HG03280 (cell line): ENCODE results near the gene POLR3C.
"Not testable (repeated sequence)": the region's sequence is repeated elsewhere in the genome, so short reads cannot be mapped to it uniquely, and the experiment has no call there.

Experiments
- ATAC-seq: cut with Tn5 transposase; IDR thresholded peaks from one replicate; pipeline ENCODE4 v1.9.1; 2021; ENCODE audit warnings: mild to moderate bottlenecking, moderate library complexity; ENCODE audit not compliant: unreplicated experiment

The POLR3C gene

GRCh38 chr1:145822779-145823331 lies 1.1 kb upstream of the POLR3C start:
- ATAC-seq: not testable (repeated sequence)

GRCh38 chr1:145824499-145824842 lies 471 bp downstream of the POLR3C start:
- no peak for ATAC-seq

- no peak for ATAC-seq
These were observed 2.0 kb downstream of the POLR3C start for GRCh38 chr1:145826030-145826429.

DNA sequence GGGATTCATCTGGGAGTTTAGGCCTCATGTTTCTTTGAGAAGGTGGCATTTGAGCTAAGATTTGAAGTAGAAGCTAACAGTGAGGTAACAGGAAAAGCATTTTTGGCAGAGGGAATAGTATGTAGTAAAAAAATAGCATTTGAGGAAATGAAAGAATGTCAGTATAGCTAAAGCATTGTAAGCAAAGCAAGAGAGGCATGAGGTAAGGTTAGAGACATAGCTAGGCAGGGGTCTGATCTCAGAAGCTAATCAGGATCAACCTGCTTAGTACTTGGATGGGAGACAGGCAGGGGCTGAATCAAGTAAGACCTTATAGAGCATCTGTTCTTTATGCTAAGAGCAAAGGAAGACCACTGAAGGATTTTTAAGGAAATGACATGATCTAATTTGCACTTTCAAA lies 4.0 kb downstream of the POLR3C start:
- ATAC-seq: no peak

DNA sequence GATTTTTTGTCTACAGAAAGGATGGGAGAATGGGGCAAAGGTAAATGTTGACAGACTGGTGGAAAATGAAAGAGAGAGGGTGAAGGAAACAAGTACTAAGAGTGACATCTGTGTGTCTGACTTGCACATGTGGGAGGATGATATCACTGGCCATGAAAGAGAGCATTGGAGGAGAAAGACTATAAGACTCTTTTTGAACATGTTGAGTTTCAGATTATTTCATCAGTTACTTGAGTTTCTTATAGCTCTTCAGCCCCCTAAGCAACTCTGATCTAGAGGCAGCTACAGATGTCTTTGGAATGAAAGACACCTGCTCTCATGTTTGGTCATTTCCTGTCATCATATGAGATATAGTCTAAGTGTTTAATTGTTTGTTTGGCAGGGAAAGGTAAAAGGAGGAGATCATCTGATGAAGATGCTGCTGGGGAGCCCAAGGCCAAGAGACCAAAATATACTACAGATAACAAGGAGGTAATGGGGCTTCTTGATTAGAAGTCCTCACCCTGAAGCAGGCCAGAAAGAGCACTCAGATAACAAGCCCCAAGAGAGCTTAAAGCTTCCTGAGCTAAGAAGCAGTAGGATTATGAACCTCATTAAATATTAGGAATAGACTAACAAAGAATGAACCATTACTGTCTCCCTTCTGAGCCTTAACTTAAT lies 4.5 kb downstream of the POLR3C start:
- no peak for ATAC-seq

- ATAC-seq: not testable (repeated sequence)
These were observed 6.8 kb downstream of the POLR3C start for GRCh38 chr1:145830810-145831209.

GRCh38 chr1:145837656-145838055 lies 13.7 kb downstream of the POLR3C start:
- no peak for ATAC-seq

- no peak for ATAC-seq
These were observed 19.0 kb downstream of the POLR3C start for GRCh38 chr1:145843031-145843430.

- ATAC-seq: peak; percentile 66
These were observed 21.1 kb downstream of the POLR3C start for GRCh38 chr1:145845144-145845513.

DNA sequence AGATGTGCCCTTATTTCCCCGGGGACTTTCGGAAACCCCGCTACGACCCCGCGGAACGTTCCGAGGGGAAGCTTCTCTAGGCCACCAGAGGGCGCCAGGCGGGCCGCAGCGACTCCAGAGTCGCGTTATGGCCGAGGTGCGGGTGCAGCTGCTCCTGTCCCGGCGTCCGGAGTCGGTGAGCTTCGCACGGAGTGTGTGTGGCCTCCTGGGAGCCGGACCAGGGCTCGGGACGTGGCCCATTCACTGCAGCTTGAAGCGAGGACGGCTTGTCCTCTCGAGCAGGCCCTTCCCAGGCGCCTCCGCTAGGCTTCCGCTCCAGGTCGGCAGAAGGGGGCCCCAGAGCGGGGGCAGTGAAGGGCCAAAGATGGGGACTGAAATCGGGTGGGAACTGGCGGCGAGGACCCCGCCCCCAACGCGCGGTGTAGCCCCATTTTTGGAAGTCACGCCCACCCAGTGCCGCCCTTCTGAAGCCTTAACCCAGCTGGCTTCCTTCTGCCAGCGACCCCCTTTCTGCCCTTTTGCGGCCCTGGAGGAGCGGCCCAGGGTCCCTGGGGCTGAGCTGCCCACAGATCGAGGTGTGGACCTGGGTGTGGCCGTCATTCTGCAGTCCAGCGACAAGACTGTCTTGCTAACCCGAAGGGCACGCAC lies 21.6 kb downstream of the POLR3C start, which contains the start of gene NUDT17:
TSS of gene NUDT17 (plus strand) at position 117 of the 648 bp plus-strand sequence. CDS start at position 128, 11 bp downstream.
- peak; percentile 53 for ATAC-seq

DNA sequence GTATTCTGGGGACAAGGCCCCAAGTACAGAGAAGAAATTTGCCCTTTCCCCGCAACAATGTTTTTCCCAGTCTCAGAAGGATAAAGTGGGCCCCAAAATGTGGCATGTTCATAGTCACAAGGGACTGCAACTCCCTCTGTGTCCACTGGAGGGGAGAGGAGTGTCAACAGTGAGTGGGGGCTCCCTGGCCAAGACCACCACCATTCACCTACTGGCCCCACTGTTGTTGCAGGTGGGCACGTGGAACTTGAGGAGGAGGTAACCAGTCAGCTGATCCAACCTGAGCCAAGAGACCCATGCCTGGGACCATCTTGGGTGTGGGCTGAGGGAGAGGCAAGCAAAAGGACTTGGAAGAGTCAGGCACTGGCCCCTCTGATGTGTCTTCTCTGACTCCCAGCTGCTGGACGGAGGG lies 22.2 kb downstream of the POLR3C start:
- no peak for ATAC-seq

DNA sequence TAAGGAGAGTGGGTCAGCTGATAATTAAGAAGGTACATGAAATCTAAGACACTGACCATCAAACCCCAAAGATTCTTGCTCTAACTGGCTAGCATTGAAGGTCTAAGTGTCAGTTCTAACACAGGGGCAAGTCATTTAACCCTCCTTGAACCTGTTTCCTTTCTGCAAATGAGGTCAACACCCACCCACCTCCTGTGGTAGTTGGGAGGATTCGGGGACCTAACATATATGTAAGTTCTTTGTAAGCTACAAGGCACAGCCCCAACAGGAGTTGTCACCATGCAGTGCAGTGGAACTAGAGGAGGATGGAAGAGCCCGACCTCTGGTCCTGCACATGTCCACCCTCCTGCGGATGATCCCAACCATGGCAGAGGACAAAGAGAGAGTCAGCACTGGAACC lies 23.8 kb downstream of the POLR3C start:
- ATAC-seq: no peak

DNA sequence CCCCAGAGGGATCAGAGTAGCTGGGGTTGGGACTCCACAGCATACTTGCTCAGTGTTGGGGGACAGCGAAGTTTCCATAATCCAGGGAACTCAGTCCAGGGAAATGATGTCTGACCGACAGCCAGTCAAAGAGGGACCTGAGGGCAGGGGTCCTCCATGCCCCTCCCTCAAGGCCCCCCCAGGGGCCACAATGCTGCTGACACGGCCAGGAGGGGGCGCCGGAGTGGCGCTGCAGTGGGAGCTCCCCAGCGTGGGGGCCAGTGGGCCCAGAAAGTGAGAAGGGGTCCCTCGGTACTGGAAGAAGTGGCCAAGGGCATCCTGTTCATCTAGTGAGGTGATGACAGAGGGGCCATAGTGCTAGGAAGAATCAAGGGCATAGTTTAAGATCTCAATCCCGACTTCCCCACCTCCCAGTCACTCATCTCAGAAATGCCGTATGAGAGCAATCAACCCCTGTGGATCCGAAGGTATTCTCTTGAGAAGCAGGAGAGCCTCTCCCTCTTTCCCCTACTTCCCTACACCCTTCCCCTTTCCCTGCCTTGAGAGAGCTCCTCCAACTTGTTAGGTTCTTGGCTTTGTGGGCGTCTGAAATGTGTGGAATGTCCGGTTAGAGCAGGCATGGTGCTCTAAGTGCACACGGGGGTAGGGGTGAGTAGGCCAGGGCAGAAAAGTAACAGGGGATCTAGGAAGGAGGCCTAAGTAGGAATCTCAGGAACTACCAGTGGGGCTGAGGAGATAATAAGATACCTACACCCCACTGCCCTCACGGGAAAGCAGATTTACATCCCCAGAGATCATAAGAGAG lies 25.6 kb downstream of the POLR3C start:
- ATAC-seq: no peak

DNA sequence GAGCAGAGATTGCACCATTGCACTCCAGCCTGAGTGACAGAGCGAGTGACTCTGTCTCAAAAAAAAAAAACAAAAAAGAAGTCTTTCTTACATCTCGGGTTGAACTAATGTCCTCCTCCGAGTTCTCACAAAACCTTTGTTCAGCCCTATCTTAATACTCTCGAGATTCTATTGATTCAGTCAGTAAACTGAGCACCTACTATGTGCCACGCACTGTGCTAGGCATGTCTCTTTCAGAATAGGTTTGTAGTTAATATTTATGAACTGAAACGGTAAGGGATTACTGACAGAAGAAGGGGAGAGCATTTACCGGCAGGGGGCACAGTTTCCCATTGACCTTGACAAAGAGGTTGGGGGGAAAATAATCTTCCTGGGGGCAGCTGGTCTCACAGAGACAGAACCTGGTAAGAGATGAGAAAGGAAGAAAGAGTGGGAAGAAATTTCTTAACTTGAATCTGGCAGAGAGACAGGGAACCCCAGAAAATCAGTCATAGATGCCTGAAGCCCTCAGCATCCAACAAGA lies 31.5 kb downstream of the POLR3C start:
- no peak for ATAC-seq

DNA sequence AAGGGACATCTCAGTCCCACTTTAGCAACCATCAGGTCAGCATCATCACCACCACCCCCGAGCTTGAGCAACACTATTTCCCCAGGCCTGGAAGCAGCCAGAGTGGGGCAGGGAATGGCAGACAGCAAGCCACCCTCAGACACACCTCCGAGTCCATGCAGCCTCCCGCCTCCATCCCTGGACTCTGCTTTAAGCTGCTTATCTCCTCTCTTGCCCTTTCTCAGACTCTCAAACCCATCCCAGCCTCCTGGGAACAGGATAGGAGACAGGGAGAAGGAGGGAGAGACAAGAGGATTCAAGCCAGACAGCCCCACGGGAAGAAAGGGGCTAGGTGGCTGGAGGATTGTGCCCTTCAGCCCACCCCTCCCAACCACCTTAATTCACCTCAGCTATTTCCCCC lies 33.2 kb downstream of the POLR3C start:
- no peak for ATAC-seq

DNA sequence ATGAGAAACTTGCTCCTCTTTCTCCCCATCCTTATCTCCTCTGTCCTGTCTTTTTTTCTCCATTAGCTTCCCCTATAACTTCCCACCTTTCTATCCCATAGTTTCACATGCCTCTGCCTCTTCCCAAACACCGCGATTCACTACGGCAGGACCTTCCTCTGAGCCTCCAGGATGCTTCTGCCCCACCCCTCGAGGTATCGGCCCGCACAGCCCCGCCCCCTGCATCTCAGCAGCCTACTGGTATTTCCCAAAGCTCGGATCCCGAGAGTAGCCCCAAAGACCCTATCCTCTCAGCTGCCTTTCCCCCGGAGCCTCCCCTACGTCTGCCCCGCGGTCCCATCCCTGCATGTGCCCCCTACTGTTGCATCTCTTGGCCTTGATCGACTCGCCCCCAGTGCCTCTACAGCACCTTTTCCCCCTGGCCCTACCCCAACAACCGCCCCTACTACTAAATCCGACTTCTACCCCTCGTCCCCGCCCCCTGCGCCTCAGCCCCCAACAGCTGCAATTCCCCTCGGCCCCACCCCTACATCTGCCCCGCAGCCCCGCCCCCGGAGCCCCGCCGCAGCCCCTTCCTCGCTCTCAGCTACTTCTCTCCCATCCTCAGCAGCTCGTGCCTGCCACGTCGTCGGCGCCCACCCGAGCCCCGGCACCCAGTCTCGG lies 34.4 kb downstream of the POLR3C start:
- ATAC-seq: peak; percentile 17

DNA sequence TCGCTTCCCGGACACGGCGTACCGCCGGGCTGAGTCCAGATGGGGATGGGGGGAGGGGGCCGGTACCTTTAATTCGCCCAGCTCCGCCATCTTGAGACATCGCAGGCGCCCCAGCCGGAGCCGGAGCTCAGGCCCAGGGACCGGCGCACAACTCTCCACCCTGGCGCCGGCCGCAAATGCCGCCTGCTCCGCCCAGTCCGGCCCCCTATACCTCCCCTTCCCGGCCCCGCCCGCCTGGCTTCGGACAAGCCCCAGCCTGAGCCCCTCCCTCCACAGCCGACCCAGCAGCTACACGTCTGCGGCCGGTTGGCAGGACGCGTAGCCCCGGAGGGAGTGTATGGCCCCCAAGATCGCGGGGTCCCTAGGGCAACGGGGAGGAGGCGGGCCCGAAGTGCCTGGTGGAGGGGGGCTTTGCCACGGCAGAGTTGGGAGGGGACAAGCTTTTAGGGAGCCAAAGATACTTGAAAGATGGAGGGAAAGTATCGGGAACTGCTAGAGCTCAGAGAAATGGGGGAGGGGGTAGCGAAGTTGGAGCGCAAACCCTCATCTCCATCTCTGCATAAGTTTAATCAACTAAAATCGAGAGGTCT lies 35.0 kb downstream of the POLR3C start, which contains the start of gene PIAS3:
TSS of gene PIAS3 (minus strand) at position 181 of the 590 bp plus-strand sequence. CDS start at position 90, 91 bp downstream.
- peak; percentile 90 for ATAC-seq

- ATAC-seq: peak; percentile 60
These were observed 35.6 kb downstream of the POLR3C start for GRCh38 chr1:145859491-145860023.

GRCh38 chr1:145863282-145864018 lies 39.5 kb downstream of the POLR3C start:
- ATAC-seq: no peak
